Measurements from ENCODE around the gene NAALADL2.

- TF ChIP-seq, protein P1, sequence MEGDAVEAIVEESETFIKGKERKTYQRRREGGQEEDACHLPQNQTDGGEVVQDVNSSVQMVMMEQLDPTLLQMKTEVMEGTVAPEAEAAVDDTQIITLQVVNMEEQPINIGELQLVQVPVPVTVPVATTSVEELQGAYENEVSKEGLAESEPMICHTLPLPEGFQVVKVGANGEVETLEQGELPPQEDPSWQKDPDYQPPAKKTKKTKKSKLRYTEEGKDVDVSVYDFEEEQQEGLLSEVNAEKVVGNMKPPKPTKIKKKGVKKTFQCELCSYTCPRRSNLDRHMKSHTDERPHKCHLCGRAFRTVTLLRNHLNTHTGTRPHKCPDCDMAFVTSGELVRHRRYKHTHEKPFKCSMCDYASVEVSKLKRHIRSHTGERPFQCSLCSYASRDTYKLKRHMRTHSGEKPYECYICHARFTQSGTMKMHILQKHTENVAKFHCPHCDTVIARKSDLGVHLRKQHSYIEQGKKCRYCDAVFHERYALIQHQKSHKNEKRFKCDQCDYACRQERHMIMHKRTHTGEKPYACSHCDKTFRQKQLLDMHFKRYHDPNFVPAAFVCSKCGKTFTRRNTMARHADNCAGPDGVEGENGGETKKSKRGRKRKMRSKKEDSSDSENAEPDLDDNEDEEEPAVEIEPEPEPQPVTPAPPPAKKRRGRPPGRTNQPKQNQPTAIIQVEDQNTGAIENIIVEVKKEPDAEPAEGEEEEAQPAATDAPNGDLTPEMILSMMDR (IDR thresholded peaks at IDR 0.05; ENCODE audit: borderline replicate concordance, extremely low read depth, low read length, poor library complexity, severe bottlenecking) = no peak
- no peak for TF ChIP-seq EZH2 (IDR thresholded peaks at IDR 0.05; ENCODE audit: borderline replicate concordance, low read depth, low read length, severe bottlenecking)
Measured at GRCh38 chr3:175836617-175837016, 977.5 kb downstream of the NAALADL2 start.

All from DND-41 (cell line).